HG02798 (cell line): Measurements from ENCODE around the gene RANBP3L.
"Not testable (repeated sequence)": the region's sequence is repeated elsewhere in the genome, so short reads cannot be mapped to it uniquely, and the experiment has no call there.

ENCODE experiments used
- ATAC-seq: cut with Tn5 transposase; IDR thresholded peaks from one replicate; pipeline ENCODE4 v1.9.1; 2021; ENCODE audit warnings: mild to moderate bottlenecking; ENCODE audit not compliant: unreplicated experiment, poor library complexity

The RANBP3L gene

GRCh38 chr5:36215910-36216309, 85.8 kb downstream of the RANBP3L start:
- ATAC-seq, result no peak

- no peak for ATAC-seq
Measured at GRCh38 chr5:36214436-36214835, 87.3 kb downstream of the RANBP3L start.

GRCh38 chr5:36209664-36210063, 92.0 kb downstream of the RANBP3L start:
- no peak for ATAC-seq

GRCh38 chr5:36208786-36209185, 92.9 kb downstream of the RANBP3L start:
- no peak for ATAC-seq

GRCh38 chr5:36206913-36207312, 94.8 kb downstream of the RANBP3L start:
- no peak for ATAC-seq

- ATAC-seq, result no peak
Measured at GRCh38 chr5:36205329-36205728, 96.4 kb downstream of the RANBP3L start.

- ATAC-seq, result no peak
Measured at GRCh38 chr5:36202521-36202961, 99.2 kb downstream of the RANBP3L start.

GRCh38 chr5:36200513-36200912, 101.2 kb downstream of the RANBP3L start:
- no peak for ATAC-seq

GRCh38 chr5:36199620-36200019, 102.1 kb downstream of the RANBP3L start:
- ATAC-seq, result no peak

- not testable (repeated sequence) for ATAC-seq
Measured at GRCh38 chr5:36198783-36199182, 102.9 kb downstream of the RANBP3L start.
